GM06990 (cell line): ENCODE data around the gene CNST.
"Not testable (repeated sequence)": the region's sequence is repeated elsewhere in the genome, so short reads cannot be mapped to it uniquely, and the experiment has no call there.

Experiments
- DNase-seq: peaks from one replicate; pipeline ENCODE4 v3.0.0-alpha.2; 2011; ENCODE audit not compliant: insufficient read length; ENCODE audit errors: extremely low read depth
- H3K27me3 ChIP-seq: replicated peaks from 2 replicates; pipeline ENCODE4 v1.6.0; 2011; ENCODE audit warnings: low read length; ENCODE audit not compliant: control insufficient read depth, insufficient read depth
- H3K36me3 ChIP-seq: 2 replicates; pipeline ENCODE4 v1.5.1; 2011; ENCODE audit warnings: low read length; ENCODE audit not compliant: control insufficient read depth, insufficient read depth
- H3K4me3 ChIP-seq: replicated peaks from 2 replicates; pipeline ENCODE4 v1.5.1; 2011; ENCODE audit warnings: low read depth, mild to moderate bottlenecking, control low read depth, low read length
- CTCF ChIP-seq: IDR thresholded peaks from 2 replicates; pipeline ENCODE4 v1.5.1; 2011; ENCODE audit warnings: low read length, control low read depth, mild to moderate bottlenecking, inconsistent platforms; ENCODE audit not compliant: insufficient read depth, poor library complexity, severe bottlenecking

The CNST gene

DNA sequence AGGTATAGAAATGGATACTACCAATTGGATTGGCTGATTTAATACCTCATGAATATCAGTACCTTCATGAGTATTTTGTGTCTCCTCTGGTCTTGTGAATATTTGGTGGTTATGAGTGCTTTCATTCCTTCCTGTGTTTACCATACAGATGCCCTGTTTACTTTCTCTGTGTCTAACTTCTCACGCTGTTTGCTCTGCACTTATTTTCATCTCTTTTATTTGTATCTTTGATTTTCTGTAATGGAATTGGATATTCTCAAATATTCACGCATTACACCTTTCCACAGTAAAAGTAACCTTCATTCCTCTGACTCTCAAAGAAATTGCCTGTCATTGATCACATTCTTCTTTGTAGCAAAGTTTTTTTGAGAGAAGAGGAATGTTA, 16.8 kb downstream of the CNST start:
- H3K27me3 ChIP-seq, result no peaks in the 10 kb centered on the region
- no peak for TF ChIP-seq CTCF
- no peaks in the 10 kb centered on the region; the same call in 1 of the 2 replicates for H3K36me3 ChIP-seq
- no peak overlapping the region for H3K4me3 ChIP-seq
- DNase-seq, result no peak

DNA sequence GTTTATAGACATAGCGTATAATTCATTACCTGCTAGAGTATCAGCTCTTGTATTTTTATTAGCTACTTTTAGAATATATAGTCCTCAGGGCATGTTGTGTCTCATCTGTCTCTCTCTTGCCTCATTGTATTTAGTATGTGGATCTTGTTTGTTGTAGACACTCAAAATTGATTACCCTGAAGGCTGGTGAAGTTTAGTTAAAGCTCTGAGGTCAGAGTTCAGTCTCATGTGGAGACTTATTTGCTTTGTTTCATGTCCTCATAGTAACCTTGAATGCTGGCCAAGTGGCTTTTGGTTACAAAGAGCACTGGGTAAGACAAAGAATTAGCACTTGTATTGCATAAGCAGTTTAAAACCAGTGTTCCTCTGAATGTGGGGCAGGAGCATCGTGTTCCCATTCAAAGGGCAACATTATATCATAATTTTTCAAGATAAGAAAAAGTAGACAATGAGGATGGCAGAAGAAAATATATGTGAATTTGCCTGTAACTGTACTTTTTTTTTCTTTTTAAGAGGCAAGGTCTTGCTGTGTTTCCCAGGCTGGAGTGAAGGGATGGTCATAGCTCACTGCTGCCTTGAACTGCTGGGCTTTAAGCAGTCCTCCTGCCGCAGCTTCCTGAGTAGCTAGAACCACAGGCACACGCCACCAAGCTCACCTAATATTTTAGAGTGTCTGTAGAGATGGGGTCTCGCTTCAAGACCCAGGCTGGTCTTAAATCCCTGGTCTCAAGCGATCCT, 17.4 kb downstream of the CNST start:
- no peak for DNase-seq
- no peak overlapping the region for H3K4me3 ChIP-seq
- H3K36me3 ChIP-seq, result no peaks in the 10 kb centered on the region; the same call in 1 of the 2 replicates
- no peaks in the 10 kb centered on the region for H3K27me3 ChIP-seq
- no peak for TF ChIP-seq CTCF

DNA sequence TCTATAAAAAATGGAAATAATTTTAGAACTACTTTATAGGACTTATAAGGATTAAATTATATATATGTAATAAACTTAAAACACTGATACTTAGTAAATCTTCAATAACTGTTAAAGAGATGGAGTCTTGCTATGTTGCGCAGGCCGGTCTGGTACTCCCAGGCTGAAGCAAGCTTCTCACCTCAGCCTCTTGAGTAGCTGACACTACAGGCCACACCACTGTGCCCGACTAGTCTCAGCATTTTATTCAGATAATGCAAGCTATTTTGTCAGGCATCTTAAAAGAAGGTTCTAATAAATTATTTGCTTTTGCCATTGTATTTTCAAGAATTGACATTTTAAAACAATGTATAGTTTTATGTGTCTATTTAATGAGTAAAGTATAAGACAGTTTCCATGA, 20.8 kb downstream of the CNST start:
- DNase-seq, result no peak
- Histone ChIP-seq H3K27me3 (no peaks in the 10 kb centered on the region), H3K36me3 (no peaks in the 10 kb centered on the region; the same call in 1 of the 2 replicates), H3K4me3 (no peak overlapping the region)
- TF ChIP-seq CTCF, result no peak

- DNase-seq, result no peak
- no peak for TF ChIP-seq CTCF
- H3K4me3 ChIP-seq, result no peak overlapping the region
- no peaks in the 10 kb centered on the region for H3K27me3 ChIP-seq
- H3K36me3 ChIP-seq, result no peaks in the 10 kb centered on the region
Observed at GRCh38 chr1:246587606-246588005, 21.4 kb downstream of the CNST start.

DNA sequence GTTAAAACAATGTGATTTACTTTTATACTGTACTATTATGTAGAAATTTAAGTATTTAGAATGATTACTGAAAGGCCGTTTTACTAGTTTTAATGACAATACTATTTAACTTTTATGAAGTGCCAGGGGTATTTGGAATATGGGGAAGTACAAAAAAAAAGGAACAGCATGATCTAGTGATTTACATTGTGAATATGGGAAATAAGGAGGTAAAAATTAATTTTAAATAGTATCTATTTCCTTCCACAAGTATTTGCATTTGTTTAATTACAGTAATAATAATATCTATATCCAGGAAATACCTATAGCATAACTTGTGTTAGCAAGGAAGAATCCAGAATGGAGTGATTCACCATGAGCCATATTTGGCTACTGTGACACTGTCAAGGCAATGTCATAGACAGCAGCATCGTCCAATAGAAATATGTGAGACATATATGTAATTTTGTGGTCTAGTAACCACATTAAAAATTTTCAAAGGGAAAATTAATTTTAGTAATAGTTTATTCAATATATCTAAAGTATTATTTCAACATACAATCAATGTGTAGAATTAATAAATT, 22.0 kb downstream of the CNST start:
- Histone ChIP-seq H3K36me3 (no peaks in the 10 kb centered on the region), H3K27me3 (no peaks in the 10 kb centered on the region), H3K4me3 (no peak overlapping the region)
- DNase-seq, result no peak
- no peak for TF ChIP-seq CTCF

DNA sequence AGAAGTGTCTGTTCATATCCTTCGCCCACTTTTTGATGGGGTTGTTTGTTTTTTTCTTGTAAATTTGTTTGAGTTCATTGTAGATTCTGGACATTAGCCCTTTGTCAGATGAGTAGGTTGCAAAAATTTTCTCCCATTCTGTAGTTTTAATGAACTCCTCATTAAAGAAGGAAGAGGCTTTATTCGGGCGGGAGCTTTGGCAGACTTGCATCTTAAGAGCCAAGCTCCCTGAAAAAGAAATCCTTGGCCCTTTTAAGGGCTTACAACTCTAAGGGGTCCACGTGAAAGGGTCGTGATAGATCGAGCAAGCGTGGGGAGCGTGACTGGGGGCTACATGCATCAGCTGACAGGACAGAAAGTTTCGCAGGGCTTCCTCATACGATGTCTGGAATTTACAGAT, 23.7 kb downstream of the CNST start:
- DNase-seq, H3K36me3 ChIP-seq, H3K27me3 ChIP-seq, H3K4me3 ChIP-seq: not testable (repeated sequence)
